Activated CD4-positive, alpha-beta T cell treated with anti-CD3 and anti-CD28 coated beads for 1 hour (primary cell): Measurements from ENCODE around the gene CDC42BPB.
"Not testable (repeated sequence)": the region's sequence is repeated elsewhere in the genome, so short reads cannot be mapped to it uniquely, and the experiment has no call there.

Source experiments
- DNase-seq: peaks from one replicate; pipeline ENCODE4 v3.0.0-alpha.2; 2020

Gene CDC42BPB

GRCh38 chr14:103045371-103045869, 11.9 kb downstream of the CDC42BPB start:
- no peak for DNase-seq

GRCh38 chr14:103043257-103044015, 13.9 kb downstream of the CDC42BPB start:
- DNase-seq = no peak

GRCh38 chr14:103041464-103041863, 15.9 kb downstream of the CDC42BPB start:
- no peak for DNase-seq

- DNase-seq = no peak
Measured at GRCh38 chr14:103033681-103034096, 23.7 kb downstream of the CDC42BPB start.

GRCh38 chr14:103031956-103032355, 25.4 kb downstream of the CDC42BPB start:
- no peak for DNase-seq

- no peak for DNase-seq
Measured at GRCh38 chr14:103031566-103031911, 25.8 kb downstream of the CDC42BPB start.

- DNase-seq = no peak
Measured at GRCh38 chr14:103030741-103031565, 26.4 kb downstream of the CDC42BPB start.

- DNase-seq = no peak
Measured at GRCh38 chr14:103029936-103030335, 27.4 kb downstream of the CDC42BPB start.

GRCh38 chr14:103028772-103029171, 28.6 kb downstream of the CDC42BPB start:
- DNase-seq = no peak

- DNase-seq = no peak
Measured at GRCh38 chr14:103028161-103028767, 29.1 kb downstream of the CDC42BPB start.

- no peak for DNase-seq
Measured at GRCh38 chr14:103027451-103027850, 29.9 kb downstream of the CDC42BPB start.

GRCh38 chr14:103026988-103027387, 30.4 kb downstream of the CDC42BPB start:
- DNase-seq = no peak

- DNase-seq = not testable (repeated sequence)
Measured at GRCh38 chr14:103026196-103026595, 31.2 kb downstream of the CDC42BPB start.

GRCh38 chr14:103023881-103024473, 33.4 kb downstream of the CDC42BPB start:
- DNase-seq = no peak

- DNase-seq = no peak
Measured at GRCh38 chr14:103022685-103023044, 34.7 kb downstream of the CDC42BPB start.

- no peak for DNase-seq
Measured at GRCh38 chr14:103022002-103022684, 35.2 kb downstream of the CDC42BPB start.

GRCh38 chr14:103021684-103022001, 35.7 kb downstream of the CDC42BPB start:
- DNase-seq = no peak

- DNase-seq = no peak
Measured at GRCh38 chr14:103020271-103021170, 36.8 kb downstream of the CDC42BPB start.

- no peak for DNase-seq
Measured at GRCh38 chr14:103019826-103020225, 37.5 kb downstream of the CDC42BPB start.

- DNase-seq = no peak
Measured at GRCh38 chr14:103019236-103019635, 38.1 kb downstream of the CDC42BPB start.

- DNase-seq = no peak
Measured at GRCh38 chr14:103016594-103016993, 40.8 kb downstream of the CDC42BPB start.

- no peak for DNase-seq
Measured at GRCh38 chr14:103016071-103016470, 41.3 kb downstream of the CDC42BPB start.
